Measurements from ENCODE around the gene HEG1. TPM values are rescaled to one million over a fixed set of nuclear protein-coding genes. Genes with fewer than 3 reads are reported as not detected.

Gene HEG1
- total and polyA plus RNA-seq, 8 donors: 2.3 to 56.9 (median 21.5) TPM

DNA sequence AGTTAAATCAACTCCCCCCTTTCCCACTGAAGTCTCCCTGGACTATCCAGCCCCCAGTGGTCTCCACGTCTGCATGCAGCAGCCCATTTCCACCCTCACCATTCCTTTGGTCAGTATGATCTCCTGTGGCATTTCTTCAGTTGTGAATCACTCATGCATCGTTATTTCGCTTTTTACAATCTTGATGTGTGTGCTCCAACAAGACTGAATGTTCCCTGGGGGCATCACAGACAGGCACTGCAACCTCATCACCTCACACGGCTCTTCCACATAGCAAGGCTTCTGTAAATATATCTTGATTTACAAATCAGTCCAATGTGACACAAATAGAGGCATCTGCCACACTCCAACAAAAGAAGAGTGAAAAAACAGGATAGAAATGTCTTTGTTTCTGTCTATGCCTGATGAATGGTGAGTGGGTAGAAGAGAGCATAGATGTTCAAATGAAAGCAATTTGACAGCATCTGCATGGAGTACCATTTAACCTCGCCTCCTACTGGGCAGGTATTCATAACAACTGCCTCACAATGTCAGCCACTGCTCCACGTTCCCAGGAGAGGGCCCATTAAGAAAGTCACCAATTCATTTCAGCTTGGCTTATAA lies 5.2 kb downstream of the HEG1 start:
- DNase-seq: no peak
- intact Hi-C loops (cut with DNase I; ENCODE audit: low total_unique reads): no loop called here
- no peaks in the 10 kb centered on the region for H3K27me3 ChIP-seq
- H3K9me3 ChIP-seq: no peaks in the 10 kb centered on the region
- TF ChIP-seq EP300 (IDR thresholded peaks at IDR 0.05): no peak
- TF ChIP-seq POLR2A (IDR thresholded peaks at IDR 0.05): no peak
- TF ChIP-seq, protein P1, sequence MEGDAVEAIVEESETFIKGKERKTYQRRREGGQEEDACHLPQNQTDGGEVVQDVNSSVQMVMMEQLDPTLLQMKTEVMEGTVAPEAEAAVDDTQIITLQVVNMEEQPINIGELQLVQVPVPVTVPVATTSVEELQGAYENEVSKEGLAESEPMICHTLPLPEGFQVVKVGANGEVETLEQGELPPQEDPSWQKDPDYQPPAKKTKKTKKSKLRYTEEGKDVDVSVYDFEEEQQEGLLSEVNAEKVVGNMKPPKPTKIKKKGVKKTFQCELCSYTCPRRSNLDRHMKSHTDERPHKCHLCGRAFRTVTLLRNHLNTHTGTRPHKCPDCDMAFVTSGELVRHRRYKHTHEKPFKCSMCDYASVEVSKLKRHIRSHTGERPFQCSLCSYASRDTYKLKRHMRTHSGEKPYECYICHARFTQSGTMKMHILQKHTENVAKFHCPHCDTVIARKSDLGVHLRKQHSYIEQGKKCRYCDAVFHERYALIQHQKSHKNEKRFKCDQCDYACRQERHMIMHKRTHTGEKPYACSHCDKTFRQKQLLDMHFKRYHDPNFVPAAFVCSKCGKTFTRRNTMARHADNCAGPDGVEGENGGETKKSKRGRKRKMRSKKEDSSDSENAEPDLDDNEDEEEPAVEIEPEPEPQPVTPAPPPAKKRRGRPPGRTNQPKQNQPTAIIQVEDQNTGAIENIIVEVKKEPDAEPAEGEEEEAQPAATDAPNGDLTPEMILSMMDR (IDR thresholded peaks at IDR 0.05): no peak
- TF ChIP-seq POLR2AphosphoS5 (IDR thresholded peaks at IDR 0.05): no peak
- 84 to 92% (median 87%) methylated on average over 6 of the region's 6 CpGs for WGBS, 5 donors
- H3K4me3 ChIP-seq: no peak overlapping the region
- H3K4me1 ChIP-seq: peaks cover 26 to 69% (median 49%) of the 10 kb centered on the region in 4 donors
- H3K36me3 ChIP-seq: no peaks in the 10 kb centered on the region
- peak overlapping the region in 1 of 5 donors; percentile 92 for H3K27ac ChIP-seq

DNA sequence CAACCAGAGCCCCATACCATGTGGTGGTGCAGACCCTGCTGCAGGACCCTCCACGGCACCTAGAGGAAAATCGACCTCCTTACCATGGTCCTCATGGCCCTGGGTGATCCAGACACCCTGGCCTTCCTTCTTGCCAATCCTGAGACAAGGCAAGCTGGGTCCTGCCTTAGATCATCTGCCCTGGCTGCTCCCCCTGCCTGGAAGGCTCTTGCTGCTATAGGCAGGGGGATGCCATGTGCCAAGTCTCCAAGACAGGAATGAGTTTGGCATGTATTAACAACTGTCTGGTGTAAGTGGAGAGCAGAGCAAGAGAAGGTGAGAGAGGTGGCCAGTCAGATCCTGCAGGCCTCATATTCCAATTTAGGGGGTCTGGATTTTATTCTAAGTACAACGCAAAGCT lies 7.5 kb downstream of the HEG1 start:
- WGBS, 5 donors: 88 to 96% (median 90%) methylated on average over 3 of the region's 3 CpGs
- no peak for DNase-seq
- Histone ChIP-seq H3K27ac (peak overlapping the region in 1 of 5 donors; percentile 15), H3K9me3 (no peaks in the 10 kb centered on the region), H3K4me1 (peaks cover 32 to 79% (median 54%) of the 10 kb centered on the region in 4 donors), H3K36me3 (no peaks in the 10 kb centered on the region), H3K27me3 (no peaks in the 10 kb centered on the region), H3K4me3 (no peak overlapping the region)
- TF ChIP-seq POLR2AphosphoS5 (IDR thresholded peaks at IDR 0.05): no peak
- TF ChIP-seq, protein P1 (IDR thresholded peaks at IDR 0.05): no peak
- intact Hi-C loops (cut with DNase I; ENCODE audit: low total_unique reads): no loop called here

DNA sequence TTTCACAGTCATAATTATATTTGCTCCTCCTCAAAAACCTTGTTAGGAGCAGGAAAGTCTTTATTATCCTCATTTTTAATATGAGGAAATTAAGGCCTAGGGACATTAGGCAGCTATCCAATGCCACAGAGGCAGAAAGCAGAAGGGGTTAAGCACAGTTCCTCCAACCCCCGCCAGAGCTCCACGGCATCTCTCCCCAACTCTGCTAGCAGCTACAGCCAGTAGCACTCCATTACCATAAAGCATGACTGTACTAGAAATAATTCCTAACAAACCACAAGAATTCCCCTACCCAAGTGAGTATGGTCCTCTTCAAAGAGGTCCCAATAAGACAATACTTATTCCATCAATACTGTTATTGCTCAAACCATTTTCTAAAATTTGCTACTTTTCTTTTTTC lies 9.8 kb downstream of the HEG1 start:
- H3K9me3 ChIP-seq: no peaks in the 10 kb centered on the region
- H3K27me3 ChIP-seq: no peaks in the 10 kb centered on the region
- peaks cover 26 to 72% (median 48%) of the 10 kb centered on the region in 4 donors for H3K4me1 ChIP-seq
- intact Hi-C loops (cut with DNase I; ENCODE audit: low total_unique reads): no loop called here
- H3K4me3 ChIP-seq: no peak overlapping the region
- H3K36me3 ChIP-seq: no peaks in the 10 kb centered on the region
- TF ChIP-seq POLR2AphosphoS5 (IDR thresholded peaks at IDR 0.05) (no peak), POLR2A (IDR thresholded peaks at IDR 0.05) (no peak), EP300 (IDR thresholded peaks at IDR 0.05) (no peak)
- TF ChIP-seq, protein P1 (IDR thresholded peaks at IDR 0.05): no peak
- H3K27ac ChIP-seq: no peak overlapping the region
- 36 to 74% (median 60%) methylated on average over 2 of the region's 2 CpGs for WGBS, 5 donors
- DNase-seq: no peak

DNA sequence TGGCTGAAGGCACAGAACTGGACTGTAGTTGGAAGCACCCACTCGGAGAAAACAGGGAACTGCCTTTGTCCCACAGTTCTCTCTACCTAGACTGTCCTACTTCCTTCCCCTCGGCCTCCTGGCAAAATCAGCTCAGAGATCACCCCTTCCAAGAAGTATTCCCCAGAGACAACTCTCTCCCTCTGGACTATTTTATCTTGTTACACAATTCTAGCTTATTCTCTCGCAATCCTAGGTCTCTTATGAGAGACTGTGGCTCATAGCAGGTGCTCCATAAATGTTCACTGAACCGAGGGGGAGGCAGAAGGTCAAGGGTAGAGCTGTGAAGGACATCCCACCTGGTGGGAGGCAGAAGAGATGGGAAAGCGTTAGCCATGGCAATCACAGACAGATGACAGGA lies 10.6 kb downstream of the HEG1 start:
- Histone ChIP-seq H3K36me3 (no peaks in the 10 kb centered on the region), H3K27me3 (no peaks in the 10 kb centered on the region), H3K4me3 (no peak overlapping the region), H3K27ac (peak overlapping the region in 3 of 5 donors; percentile 74 to 79 (median 76)), H3K9me3 (no peaks in the 10 kb centered on the region), H3K4me1 (peaks cover 22 to 72% (median 48%) of the 10 kb centered on the region in 4 donors)
- TF ChIP-seq, protein P1 (IDR thresholded peaks at IDR 0.05): no peak
- TF ChIP-seq POLR2AphosphoS5 (IDR thresholded peaks at IDR 0.05) (no peak), EP300 (IDR thresholded peaks at IDR 0.05) (no peak), POLR2A (IDR thresholded peaks at IDR 0.05) (no peak)
- no peak for DNase-seq
- 81 to 90% (median 82%) methylated on average over 5 of the region's 5 CpGs for WGBS, 5 donors
- intact Hi-C loops (cut with DNase I; ENCODE audit: low total_unique reads): no loop called here

All from stomach (tissue), 9 donors.